Fibroblast of skin of right quadriceps (primary cell): ENCODE results near the gene MRPS31.
A peak's percentile ranks its signal among the peaks of the same experiment; 100 is the strongest.
"Not testable (repeated sequence)": the region's sequence is repeated elsewhere in the genome, so short reads cannot be mapped to it uniquely, and the experiment has no call there.

Source experiments
- DNase-seq: peaks from one replicate; pipeline ENCODE4 v3.0.0-alpha.2; 2013

MRPS31 gene

GRCh38 chr13:40758811-40759210 is 12.2 kb downstream of the MRPS31 start:
- no peak for DNase-seq

DNA sequence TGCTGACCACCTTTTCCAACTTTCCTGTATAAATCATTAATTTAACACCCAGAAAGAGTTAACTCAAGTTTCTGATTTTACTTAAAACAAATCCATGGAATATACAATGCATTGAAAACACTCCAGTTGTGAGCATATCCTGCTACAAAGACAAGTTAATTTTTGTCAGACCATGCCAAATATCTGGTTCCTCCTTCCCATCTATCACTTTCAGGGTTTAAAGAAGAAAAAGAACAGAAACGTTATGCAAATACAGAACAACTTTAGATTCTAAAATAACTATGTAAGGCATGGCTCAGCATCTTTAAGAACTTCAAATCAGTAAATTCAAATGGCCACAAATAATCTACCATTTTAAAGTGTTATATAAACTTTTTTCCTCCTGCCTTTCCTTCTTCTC is 14.9 kb downstream of the MRPS31 start:
- no peak for DNase-seq

DNA sequence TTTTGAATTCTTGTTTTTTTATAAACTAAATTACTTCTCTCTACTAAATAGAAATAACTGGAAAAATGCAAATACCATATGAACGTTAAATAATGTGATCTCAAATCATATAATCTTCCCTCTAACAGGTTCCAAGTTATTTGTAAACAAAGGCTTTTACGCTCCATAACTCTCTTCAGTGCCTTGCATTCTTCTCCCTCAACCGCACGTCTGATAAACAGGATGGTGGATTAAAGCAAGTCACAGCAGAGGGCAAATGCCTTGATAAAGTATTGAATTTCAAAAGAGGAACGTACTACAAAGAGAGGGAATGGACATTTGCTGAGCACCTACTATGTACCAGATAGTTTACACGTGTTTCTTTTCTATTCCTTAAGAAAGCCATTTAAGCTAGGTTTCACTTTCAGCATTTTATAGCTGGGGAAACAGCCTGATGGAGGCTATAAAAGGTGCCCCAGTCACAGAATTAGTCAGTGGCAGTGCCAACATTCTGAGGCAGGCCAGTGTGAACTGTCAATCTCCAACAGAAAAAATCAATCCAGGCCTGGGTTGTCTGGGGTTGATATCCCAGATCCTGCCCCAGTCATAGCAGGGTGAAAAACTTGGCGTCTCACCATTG is 15.8 kb downstream of the MRPS31 start:
- no peak for DNase-seq

GRCh38 chr13:40749327-40749726 is 21.7 kb downstream of the MRPS31 start:
- no peak for DNase-seq

- DNase-seq: not testable (repeated sequence)
Measured at GRCh38 chr13:40735232-40735548, 35.8 kb downstream of the MRPS31 start.

DNA sequence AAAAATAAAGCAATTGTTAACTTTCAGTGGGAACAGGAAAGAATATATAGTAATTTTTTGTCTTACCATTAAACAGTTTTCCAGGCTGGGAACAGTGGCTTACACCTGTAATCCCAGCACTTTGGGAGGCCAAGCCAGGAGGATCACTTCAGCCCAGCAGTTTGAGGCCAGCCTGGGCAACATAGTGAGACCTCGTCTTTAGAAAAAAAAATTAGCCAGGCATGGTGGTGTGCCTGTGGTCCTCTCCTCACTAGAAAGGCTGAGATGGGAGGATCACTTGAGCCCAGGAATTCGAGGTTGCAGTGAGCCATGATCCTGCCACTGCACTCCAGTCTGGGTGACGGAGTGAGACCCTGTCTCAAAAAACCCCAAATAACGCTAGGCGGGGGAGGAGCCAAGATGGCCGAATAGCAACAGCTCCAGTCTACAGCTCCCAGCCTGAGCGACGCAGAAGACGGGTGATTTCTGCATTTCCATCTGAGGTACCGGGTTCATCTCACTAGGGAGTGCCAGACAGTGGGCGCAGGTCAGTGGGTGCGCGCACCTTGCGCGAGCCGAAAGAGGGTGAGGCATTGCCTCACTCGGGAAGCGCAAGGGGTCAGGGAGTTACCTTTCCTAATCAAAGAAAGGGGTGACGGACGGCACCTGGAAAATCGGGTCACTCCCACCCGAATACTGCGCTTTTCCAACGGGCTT is 36.3 kb downstream of the MRPS31 start:
- not testable (repeated sequence) for DNase-seq

DNA sequence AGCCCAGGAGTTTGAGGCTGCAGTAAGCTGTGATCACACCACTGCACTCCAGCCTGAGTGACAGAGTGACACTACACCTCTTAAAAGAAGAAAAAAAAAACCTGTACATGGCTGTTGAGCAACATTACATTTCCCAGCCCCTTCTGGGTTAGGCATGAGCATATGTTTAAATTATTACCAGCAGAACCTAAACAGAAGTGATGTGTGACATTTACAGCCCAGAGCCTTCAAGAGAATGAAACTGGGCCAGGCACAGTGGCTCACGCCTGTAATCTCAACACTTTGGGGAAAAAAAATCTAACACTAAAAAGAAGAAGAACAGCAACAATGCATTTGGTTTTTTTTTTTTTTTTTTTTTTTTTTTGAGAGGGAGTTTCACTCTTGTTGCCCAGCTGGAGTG is 38.3 kb downstream of the MRPS31 start:
- DNase-seq: no peak

DNA sequence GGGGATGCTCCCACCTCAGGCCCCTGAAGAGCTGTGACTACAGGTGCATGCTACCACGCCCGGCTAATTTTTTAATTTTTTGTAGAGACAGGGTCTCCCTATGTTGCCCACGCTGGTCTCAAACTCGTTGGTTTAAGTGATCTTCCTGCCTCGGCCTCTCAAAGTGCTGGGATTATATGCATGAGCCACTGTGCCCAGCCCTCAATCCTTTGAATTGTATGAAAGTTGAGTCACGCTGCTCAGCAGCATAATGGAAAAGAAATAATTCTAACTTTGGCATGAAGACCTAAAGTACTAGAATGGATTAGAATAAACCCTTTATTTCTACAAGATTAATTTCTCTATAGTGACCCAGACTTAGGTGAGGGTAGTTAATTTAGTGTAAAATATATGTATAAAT is 42.4 kb downstream of the MRPS31 start:
- DNase-seq: no peak

DNA sequence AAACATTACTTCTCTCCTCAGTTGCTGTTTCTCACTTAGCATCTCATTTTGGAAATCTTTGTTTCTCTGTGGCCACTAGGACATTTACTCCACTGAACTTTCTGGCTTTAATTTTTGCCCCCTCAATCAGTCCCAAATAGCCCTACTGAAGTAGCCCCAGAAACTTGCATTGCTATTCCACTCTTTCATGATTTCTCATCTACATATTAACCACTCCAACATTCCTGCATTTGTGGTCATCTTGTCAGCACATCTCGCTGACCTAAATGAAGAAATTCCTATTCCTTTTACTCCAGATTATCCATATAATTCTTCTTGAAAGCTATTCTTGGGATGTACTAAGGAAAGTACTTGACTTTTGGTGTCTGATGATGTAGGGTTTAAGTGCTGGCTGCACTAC is 56.6 kb downstream of the MRPS31 start:
- DNase-seq: not testable (repeated sequence)

GRCh38 chr13:40706439-40706838 is 64.6 kb downstream of the MRPS31 start:
- no peak for DNase-seq

GRCh38 chr13:40697711-40698110 is 73.3 kb downstream of the MRPS31 start:
- no peak for DNase-seq

DNA sequence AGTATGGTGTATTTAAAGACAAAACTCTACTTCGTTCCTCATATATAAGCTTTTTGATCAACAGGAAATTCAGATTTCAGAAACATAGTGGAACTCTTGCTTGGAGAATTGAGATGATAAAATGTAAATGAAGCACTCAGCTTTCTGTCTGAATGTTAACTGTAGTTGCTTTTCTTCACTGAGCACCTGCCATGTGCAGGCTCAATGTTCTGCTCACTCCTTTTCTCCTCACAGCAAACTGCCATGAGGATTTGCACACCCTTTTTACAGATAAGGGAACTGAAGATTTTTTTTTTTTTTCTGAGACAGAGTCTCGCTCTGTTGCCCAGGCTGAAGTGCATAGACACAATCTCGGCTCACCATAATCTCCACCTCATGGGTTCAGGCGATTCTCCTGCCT is 76.6 kb downstream of the MRPS31 start:
- DNase-seq: no peak

DNA sequence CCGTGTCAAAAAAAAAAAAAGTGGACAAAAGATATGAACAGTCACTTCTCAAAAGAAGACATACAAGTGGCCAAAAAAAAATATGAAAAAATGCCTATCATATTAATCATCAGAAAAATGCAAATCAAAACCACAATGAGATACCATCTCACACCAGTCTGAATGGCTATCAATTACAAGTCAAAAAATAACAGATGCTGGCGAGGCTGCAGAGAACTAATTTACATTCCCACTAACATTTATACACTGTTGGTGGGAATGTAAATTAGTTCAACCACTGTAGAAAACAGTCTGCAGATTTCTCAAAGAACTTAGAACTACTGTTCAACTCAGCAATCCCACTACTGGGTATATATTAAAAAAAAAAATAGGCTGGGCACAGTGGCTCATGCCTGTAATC is 78.0 kb downstream of the MRPS31 start:
- DNase-seq: peak; percentile 24

DNA sequence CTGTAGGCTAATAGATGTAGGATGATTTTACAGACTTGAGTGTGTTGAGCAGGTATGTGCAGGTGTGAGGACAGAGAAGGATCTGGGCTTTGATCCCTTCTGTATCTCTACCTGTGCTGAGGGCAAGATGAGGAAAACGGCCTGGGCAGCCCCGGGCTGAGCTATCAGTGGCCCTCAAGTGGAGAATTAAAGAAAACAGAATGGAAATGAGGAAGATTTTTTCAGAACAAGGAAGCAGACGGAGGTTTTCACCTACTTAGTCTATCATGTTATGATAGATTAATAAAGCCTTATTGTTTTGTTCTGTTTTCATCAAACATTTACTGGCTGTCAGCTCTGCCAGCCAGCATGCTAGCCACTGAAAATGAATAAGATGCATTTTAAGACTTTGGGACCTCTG is 82.2 kb downstream of the MRPS31 start:
- DNase-seq: no peak

DNA sequence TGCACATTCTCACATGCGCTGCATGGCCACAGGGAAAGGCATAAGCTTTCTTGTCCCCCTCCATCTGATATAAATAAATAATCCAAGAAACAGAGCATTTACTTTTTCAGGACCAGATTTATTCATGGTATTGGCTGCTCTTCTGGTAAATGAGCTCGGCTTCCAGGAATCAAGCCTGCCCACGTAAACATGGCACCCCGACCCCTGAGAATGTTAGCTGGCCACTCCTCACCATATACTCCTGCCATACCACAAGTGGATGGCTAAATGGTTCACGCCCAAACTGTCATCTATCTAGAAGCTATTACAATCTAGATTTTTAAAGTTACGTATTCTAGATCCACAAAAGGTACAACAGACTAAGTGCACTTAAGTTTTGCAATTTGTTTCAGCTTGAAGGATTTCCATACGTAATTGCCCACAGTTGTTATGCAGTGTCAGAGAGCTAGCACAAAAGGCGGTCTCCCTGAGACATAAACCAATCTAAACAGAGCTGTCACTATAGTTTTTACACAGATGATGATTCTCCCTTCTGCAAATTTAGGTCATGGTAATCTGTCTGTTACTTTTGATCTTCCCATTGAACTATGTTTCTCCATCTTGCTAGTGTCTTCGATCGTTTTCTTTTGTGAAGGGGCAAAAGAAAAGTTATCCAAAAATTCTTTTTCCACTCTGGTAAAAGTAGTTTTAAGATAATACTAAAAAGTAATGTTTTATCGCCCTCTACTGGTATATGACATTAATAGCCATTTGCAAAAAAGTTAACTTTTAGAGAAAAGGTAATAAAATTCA is 88.3 kb downstream of the MRPS31 start:
- peak; percentile 27 for DNase-seq

GRCh38 chr13:40681341-40682146 is 89.4 kb downstream of the MRPS31 start:
- DNase-seq: no peak

DNA sequence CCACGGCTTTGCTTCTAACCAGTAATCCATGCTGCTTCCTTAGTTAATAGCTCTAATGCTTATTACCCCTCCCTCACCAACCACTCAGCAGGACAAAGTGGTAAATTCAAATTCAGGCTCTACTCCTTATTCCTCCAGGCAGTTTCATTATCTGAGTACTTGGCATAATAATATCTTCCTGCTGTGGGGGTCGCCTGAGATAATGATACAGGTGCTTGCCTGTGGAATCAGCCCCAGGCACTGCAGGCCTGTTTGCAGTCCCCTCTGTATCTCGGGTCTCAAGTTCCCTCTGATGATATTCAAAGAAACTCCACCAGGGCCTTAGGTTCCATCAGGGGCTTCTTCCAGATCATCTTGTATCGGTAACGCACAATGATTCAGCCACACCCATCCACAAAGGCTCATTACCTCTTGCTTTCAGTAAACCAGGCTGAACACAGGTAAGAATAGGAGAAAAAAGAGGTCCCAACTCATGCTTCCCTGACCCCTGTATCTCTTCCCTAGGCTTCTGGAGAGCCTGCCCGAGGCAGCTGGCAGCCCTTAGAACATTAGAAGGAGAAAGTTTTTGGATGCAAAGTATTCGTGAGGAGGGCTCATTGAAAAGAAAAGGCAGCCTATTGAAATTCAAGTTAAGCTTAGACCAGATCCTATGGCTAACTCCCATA is 90.2 kb downstream of the MRPS31 start:
- no peak for DNase-seq

GRCh38 chr13:40679480-40679985 is 91.5 kb downstream of the MRPS31 start:
- DNase-seq: no peak
